ENCODE results near the gene HIPK2.

DNA sequence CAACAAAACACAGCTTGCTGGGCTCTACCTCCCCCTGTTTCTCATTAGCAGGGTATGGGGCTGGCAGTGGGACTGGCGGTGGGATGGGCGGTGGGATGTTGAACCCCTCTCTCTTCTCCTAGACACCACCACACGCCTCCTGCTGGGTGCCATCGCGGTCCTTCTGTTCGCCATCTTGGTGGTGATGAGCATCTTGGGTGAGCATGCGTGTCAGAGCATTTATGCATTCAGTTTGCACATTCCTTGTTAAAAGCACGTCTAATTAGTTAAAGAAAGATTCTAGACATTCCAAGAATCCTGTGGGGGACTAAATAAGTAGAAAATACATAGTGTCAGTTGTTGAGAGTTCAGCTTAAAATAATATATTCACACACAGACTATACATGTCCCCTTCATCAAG is 241.6 kb downstream of the HIPK2 start:
- TF ChIP-seq FOXS1 (CRISPR knock-in tag; IDR thresholded peaks at IDR 0.05), result no peak
- TF ChIP-seq, protein P1, sequence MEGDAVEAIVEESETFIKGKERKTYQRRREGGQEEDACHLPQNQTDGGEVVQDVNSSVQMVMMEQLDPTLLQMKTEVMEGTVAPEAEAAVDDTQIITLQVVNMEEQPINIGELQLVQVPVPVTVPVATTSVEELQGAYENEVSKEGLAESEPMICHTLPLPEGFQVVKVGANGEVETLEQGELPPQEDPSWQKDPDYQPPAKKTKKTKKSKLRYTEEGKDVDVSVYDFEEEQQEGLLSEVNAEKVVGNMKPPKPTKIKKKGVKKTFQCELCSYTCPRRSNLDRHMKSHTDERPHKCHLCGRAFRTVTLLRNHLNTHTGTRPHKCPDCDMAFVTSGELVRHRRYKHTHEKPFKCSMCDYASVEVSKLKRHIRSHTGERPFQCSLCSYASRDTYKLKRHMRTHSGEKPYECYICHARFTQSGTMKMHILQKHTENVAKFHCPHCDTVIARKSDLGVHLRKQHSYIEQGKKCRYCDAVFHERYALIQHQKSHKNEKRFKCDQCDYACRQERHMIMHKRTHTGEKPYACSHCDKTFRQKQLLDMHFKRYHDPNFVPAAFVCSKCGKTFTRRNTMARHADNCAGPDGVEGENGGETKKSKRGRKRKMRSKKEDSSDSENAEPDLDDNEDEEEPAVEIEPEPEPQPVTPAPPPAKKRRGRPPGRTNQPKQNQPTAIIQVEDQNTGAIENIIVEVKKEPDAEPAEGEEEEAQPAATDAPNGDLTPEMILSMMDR (IDR thresholded peaks at IDR 0.05), result no peak
- no peak for TF ChIP-seq RCOR1 (IDR thresholded peaks at IDR 0.05; ENCODE audit: low read depth, low read length)
- TF ChIP-seq, protein P2, sequence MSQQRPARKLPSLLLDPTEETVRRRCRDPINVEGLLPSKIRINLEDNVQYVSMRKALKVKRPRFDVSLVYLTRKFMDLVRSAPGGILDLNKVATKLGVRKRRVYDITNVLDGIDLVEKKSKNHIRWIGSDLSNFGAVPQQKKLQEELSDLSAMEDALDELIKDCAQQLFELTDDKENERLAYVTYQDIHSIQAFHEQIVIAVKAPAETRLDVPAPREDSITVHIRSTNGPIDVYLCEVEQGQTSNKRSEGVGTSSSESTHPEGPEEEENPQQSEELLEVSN (IDR thresholded peaks at IDR 0.05; ENCODE audit: borderline replicate concordance, low read depth), result no peak
- no peak for TF ChIP-seq TP53 (CRISPR knock-in tag; IDR thresholded peaks at IDR 0.05)
- TF ChIP-seq EP300 (IDR thresholded peaks at IDR 0.05), result no peak

All from A549 (cell line).